ENCODE measurements around the gene C2CD2.
"Not testable (repeated sequence)": the region's sequence is repeated elsewhere in the genome, so short reads cannot be mapped to it uniquely, and the experiment has no call there.

C2CD2 gene

GRCh38 chr21:42000908-42001307 is 47.1 kb upstream of the C2CD2 start:
- Histone ChIP-seq H3K9ac (ENCODE audit: low read length) (no peak overlapping the region), H3K4me2 (ENCODE audit: low read length) (no peak overlapping the region), H3K79me2 (ENCODE audit: low read length) (peaks cover 40% of the 10 kb centered on the region), H4K20me1 (ENCODE audit: insufficient read depth, low read length) (peaks cover 23% of the 10 kb centered on the region), H3K9me3 (ENCODE audit: insufficient read depth, low read length) (no peaks in the 10 kb centered on the region), H3K36me3 (replicated peaks; ENCODE audit: low read depth, low read length) (peaks cover 42% of the 10 kb centered on the region), H3K27me3 (ENCODE audit: low read depth, low read length) (no peaks in the 10 kb centered on the region), H2AFZ (ENCODE audit: low read depth, low read length) (no peak overlapping the region), H3K4me1 (ENCODE audit: low read length) (peaks cover 23% of the 10 kb centered on the region), H3K27ac (ENCODE audit: low read length) (no peak overlapping the region), H3K4me3 (ENCODE audit: low read length) (no peak overlapping the region)
- TF ChIP-seq EZH2phosphoT487 (IDR thresholded peaks at IDR 0.05; ENCODE audit: low read depth): no peak
- TF ChIP-seq CTCF (IDR thresholded peaks at IDR 0.05; ENCODE audit: low read depth, low read length): no peak

GRCh38 chr21:41997657-41998056 is 43.8 kb upstream of the C2CD2 start:
- H3K36me3 ChIP-seq (replicated peaks; ENCODE audit: low read depth, low read length): peaks cover 51% of the 10 kb centered on the region
- no peak overlapping the region for H3K27ac ChIP-seq (ENCODE audit: low read length)
- no peak overlapping the region for H2AFZ ChIP-seq (ENCODE audit: low read depth, low read length)
- no peak overlapping the region for H3K4me2 ChIP-seq (ENCODE audit: low read length)
- no peak overlapping the region for H3K4me3 ChIP-seq (ENCODE audit: low read length)
- H3K27me3 ChIP-seq (ENCODE audit: low read depth, low read length): no peaks in the 10 kb centered on the region
- peaks cover 11% of the 10 kb centered on the region for H4K20me1 ChIP-seq (ENCODE audit: insufficient read depth, low read length)
- H3K9ac ChIP-seq (ENCODE audit: low read length): no peak overlapping the region
- H3K9me3 ChIP-seq (ENCODE audit: insufficient read depth, low read length): no peaks in the 10 kb centered on the region
- H3K79me2 ChIP-seq (ENCODE audit: low read length): peaks cover 18% of the 10 kb centered on the region
- TF ChIP-seq CTCF (IDR thresholded peaks at IDR 0.05; ENCODE audit: low read depth, low read length): no peak
- no peak for TF ChIP-seq EZH2phosphoT487 (IDR thresholded peaks at IDR 0.05; ENCODE audit: low read depth)
- H3K4me1 ChIP-seq (ENCODE audit: low read length): peaks cover 15% of the 10 kb centered on the region

GRCh38 chr21:41995577-41995976 is 41.8 kb upstream of the C2CD2 start:
- H3K79me2 ChIP-seq (ENCODE audit: low read length): peaks cover 7% of the 10 kb centered on the region
- H3K9me3 ChIP-seq (ENCODE audit: insufficient read depth, low read length): no peaks in the 10 kb centered on the region
- H3K4me3 ChIP-seq (ENCODE audit: low read length): no peak overlapping the region
- no peaks in the 10 kb centered on the region for H4K20me1 ChIP-seq (ENCODE audit: insufficient read depth, low read length)
- no peak overlapping the region for H3K4me2 ChIP-seq (ENCODE audit: low read length)
- H3K27ac ChIP-seq (ENCODE audit: low read length): no peak overlapping the region
- H3K36me3 ChIP-seq (replicated peaks; ENCODE audit: low read depth, low read length): peaks cover 55% of the 10 kb centered on the region
- H3K9ac ChIP-seq (ENCODE audit: low read length): no peak overlapping the region
- no peak overlapping the region for H2AFZ ChIP-seq (ENCODE audit: low read depth, low read length)
- no peaks in the 10 kb centered on the region for H3K27me3 ChIP-seq (ENCODE audit: low read depth, low read length)
- TF ChIP-seq EZH2phosphoT487 (IDR thresholded peaks at IDR 0.05; ENCODE audit: low read depth) (no peak), CTCF (IDR thresholded peaks at IDR 0.05; ENCODE audit: low read depth, low read length) (no peak)
- no peaks in the 10 kb centered on the region for H3K4me1 ChIP-seq (ENCODE audit: low read length)

GRCh38 chr21:41994613-41995012 is 40.8 kb upstream of the C2CD2 start:
- not testable (repeated sequence) for H3K27me3 ChIP-seq (ENCODE audit: low read depth, low read length); H3K4me3 ChIP-seq (ENCODE audit: low read length); H3K27ac ChIP-seq (ENCODE audit: low read length); H3K9me3 ChIP-seq (ENCODE audit: insufficient read depth, low read length); H3K9ac ChIP-seq (ENCODE audit: low read length); H4K20me1 ChIP-seq (ENCODE audit: insufficient read depth, low read length); H3K4me2 ChIP-seq (ENCODE audit: low read length); H3K79me2 ChIP-seq (ENCODE audit: low read length); H3K4me1 ChIP-seq (ENCODE audit: low read length); H2AFZ ChIP-seq (ENCODE audit: low read depth, low read length)
- H3K36me3 ChIP-seq (replicated peaks; ENCODE audit: low read depth, low read length): peaks cover 46% of the 10 kb centered on the region

- TF ChIP-seq EZH2phosphoT487 (IDR thresholded peaks at IDR 0.05; ENCODE audit: low read depth) (no peak), CTCF (IDR thresholded peaks at IDR 0.05; ENCODE audit: low read depth, low read length) (no peak)
- Histone ChIP-seq H3K9ac (ENCODE audit: low read length) (no peak overlapping the region), H2AFZ (ENCODE audit: low read depth, low read length) (no peak overlapping the region), H3K79me2 (ENCODE audit: low read length) (peaks cover 3% of the 10 kb centered on the region; the same call in 1 of the 2 replicates), H4K20me1 (ENCODE audit: insufficient read depth, low read length) (no peaks in the 10 kb centered on the region), H3K4me3 (ENCODE audit: low read length) (no peak overlapping the region), H3K27me3 (ENCODE audit: low read depth, low read length) (no peaks in the 10 kb centered on the region), H3K36me3 (replicated peaks; ENCODE audit: low read depth, low read length) (peaks cover 39% of the 10 kb centered on the region), H3K27ac (ENCODE audit: low read length) (no peak overlapping the region), H3K4me1 (ENCODE audit: low read length) (no peaks in the 10 kb centered on the region), H3K4me2 (ENCODE audit: low read length) (no peak overlapping the region), H3K9me3 (ENCODE audit: insufficient read depth, low read length) (no peaks in the 10 kb centered on the region)
Measured at GRCh38 chr21:41993744-41994143, 39.9 kb upstream of the C2CD2 start.
